ENCODE results near the gene HPS4.

Gene HPS4

DNA sequence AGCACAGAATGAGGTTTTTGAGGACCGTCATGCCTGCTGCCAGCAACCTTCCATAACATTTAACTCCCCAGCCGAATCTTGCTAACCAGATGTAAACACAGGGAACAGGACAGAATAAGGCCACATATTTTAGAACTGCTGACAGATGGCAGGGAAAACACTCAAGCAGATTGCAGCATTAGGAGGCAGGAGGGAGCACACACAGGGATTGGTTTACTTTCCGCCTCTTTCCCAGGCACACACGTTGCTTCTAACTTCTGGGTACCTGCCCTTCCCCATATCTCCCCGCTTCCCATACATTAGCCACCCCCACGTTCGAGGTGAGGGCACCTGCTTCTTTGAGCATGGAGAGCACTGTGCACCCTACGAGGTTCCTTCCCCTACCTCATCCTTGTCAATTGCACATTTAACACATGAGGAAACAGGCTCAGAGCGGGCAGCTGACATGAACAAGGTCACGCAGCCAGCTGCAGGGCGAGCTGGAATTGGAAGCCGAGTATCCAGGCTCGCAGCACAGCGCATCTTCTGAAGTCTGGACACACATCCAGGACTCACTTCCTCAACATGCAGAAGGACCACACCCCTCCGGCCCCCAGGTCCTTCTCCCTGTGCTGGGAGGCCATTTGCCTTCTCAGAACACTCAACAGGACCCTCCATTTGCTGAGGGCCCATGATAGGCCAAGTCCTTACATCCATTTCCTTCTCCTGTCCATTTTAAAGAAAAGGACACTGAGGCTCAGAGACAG, 35.8 kb downstream of the HPS4 start:
- Histone ChIP-seq H3K27me3 (ENCODE audit: insufficient read depth, low read length) (no peaks in the 10 kb centered on the region), H3K36me3 (ENCODE audit: control insufficient read depth in 1 of 2, insufficient read depth in 2 of 2, low read length in 2 of 2) (peaks cover 22 to 24% of the 10 kb centered on the region in 2 experiments), H2AK5ac (ENCODE audit: low read length) (no peak overlapping the region), H3K9ac (ENCODE audit: low read length) (no peak overlapping the region), H3K4me2 (ENCODE audit: low read length) (no peak overlapping the region), H3K79me2 (ENCODE audit: control insufficient read depth, insufficient read depth, low read length, poor library complexity) (peaks cover 2% of the 10 kb centered on the region), H2BK5ac (ENCODE audit: low read depth, low read length, poor library complexity) (no peak overlapping the region), H2BK120ac (ENCODE audit: insufficient read depth, low read length, poor library complexity) (no peak overlapping the region), H3K14ac (ENCODE audit: low read length) (no peak overlapping the region), H3K18ac (ENCODE audit: low read length) (no peak overlapping the region), H3K23ac (ENCODE audit: low read length) (no peak overlapping the region), H4K12ac (ENCODE audit: low read depth, low read length) (no peak overlapping the region), H3K9me3 (ENCODE audit: insufficient read depth, low read depth, low read length) (peaks cover 2% of the 10 kb centered on the region), H3K4ac (ENCODE audit: low read depth, low read length) (no peak overlapping the region), H2AFZ (ENCODE audit: insufficient read depth, low read length, poor library complexity) (no peak overlapping the region), H3K4me1 (ENCODE audit: control insufficient read depth in 1 of 2, insufficient read depth in 2 of 2, low read length in 2 of 2) (peaks cover 18 to 24% of the 10 kb centered on the region in 2 experiments), H3K27ac (ENCODE audit: low read depth, low read length) (no peak overlapping the region), H2BK12ac (ENCODE audit: low read length) (no peak overlapping the region), H3K79me1 (ENCODE audit: low read length) (peaks cover 9% of the 10 kb centered on the region), H3K4me3 (ENCODE audit: low read depth, low read length) (no peak overlapping the region), H4K91ac (ENCODE audit: low read depth, low read length) (no peak overlapping the region), H4K8ac (ENCODE audit: low read depth, low read length) (no peak overlapping the region)
- no CpG with 5 or more reads among the region's 15 CpGs for WGBS (ENCODE audit: extremely low coverage, insufficient coverage, insufficient read length)
- DNase-seq: no peak

DNA sequence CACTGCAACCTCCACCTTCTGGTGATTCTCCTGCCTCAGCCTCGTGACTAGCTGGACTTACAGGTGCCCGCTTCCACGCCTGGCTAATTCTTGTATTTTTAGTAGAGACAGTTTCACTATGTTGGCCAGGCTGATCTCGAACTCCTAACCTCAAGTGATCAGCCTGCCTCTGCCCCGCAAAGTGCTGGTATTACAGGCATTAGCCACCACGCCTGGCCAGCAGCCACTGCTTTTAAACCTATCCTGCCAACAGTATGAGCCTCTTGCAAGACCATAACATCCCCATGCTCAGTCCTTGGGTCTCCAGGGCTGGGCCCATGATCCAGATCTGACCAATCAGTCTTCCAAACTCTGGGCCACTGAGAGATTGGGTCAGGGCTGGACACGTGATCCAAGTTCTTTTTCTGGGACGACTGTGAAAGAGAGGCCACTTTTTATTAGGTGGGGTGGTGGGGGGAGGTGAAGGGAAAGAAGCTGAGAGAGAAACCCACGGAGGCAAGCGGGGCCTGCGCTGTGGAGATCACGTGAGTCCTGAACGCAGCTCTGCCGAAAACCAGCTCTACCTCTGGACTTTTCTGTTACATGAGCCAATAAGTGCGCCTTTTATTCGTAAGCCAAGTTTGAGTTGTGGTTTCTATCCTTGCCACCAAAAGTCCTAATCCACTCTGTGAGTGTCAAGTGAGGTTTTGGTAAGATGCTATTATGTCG, 36.6 kb downstream of the HPS4 start:
- Histone ChIP-seq H3K36me3 (ENCODE audit: control insufficient read depth in 1 of 2, insufficient read depth in 2 of 2, low read length in 2 of 2) (peaks cover 17 to 18% of the 10 kb centered on the region in 2 experiments), H3K79me2 (ENCODE audit: control insufficient read depth, insufficient read depth, low read length, poor library complexity) (peaks cover 2% of the 10 kb centered on the region), H4K12ac (ENCODE audit: low read depth, low read length) (no peak overlapping the region), H2BK120ac (ENCODE audit: insufficient read depth, low read length, poor library complexity) (no peak overlapping the region), H3K27me3 (ENCODE audit: insufficient read depth, low read length) (no peaks in the 10 kb centered on the region), H3K4me2 (ENCODE audit: low read length) (no peak overlapping the region), H3K4ac (ENCODE audit: low read depth, low read length) (no peak overlapping the region), H3K18ac (ENCODE audit: low read length) (no peak overlapping the region), H4K8ac (ENCODE audit: low read depth, low read length) (no peak overlapping the region), H3K23ac (ENCODE audit: low read length) (no peak overlapping the region), H3K4me3 (ENCODE audit: low read depth, low read length) (no peak overlapping the region), H2AK5ac (ENCODE audit: low read length) (no peak overlapping the region), H3K14ac (ENCODE audit: low read length) (no peak overlapping the region), H3K9ac (ENCODE audit: low read length) (no peak overlapping the region), H2BK5ac (ENCODE audit: low read depth, low read length, poor library complexity) (no peak overlapping the region), H4K91ac (ENCODE audit: low read depth, low read length) (no peak overlapping the region), H2AFZ (ENCODE audit: insufficient read depth, low read length, poor library complexity) (no peak overlapping the region), H3K4me1 (ENCODE audit: control insufficient read depth in 1 of 2, insufficient read depth in 2 of 2, low read length in 2 of 2) (peaks cover 18 to 24% of the 10 kb centered on the region in 2 experiments), H3K27ac (ENCODE audit: low read depth, low read length) (no peak overlapping the region), H3K9me3 (ENCODE audit: insufficient read depth, low read depth, low read length) (peaks cover 2% of the 10 kb centered on the region), H2BK12ac (ENCODE audit: low read length) (no peak overlapping the region), H3K79me1 (ENCODE audit: low read length) (peaks cover 9% of the 10 kb centered on the region)
- no CpG with 5 or more reads among the region's 17 CpGs for WGBS (ENCODE audit: extremely low coverage, insufficient coverage, insufficient read length)
- no peak for DNase-seq

DNA sequence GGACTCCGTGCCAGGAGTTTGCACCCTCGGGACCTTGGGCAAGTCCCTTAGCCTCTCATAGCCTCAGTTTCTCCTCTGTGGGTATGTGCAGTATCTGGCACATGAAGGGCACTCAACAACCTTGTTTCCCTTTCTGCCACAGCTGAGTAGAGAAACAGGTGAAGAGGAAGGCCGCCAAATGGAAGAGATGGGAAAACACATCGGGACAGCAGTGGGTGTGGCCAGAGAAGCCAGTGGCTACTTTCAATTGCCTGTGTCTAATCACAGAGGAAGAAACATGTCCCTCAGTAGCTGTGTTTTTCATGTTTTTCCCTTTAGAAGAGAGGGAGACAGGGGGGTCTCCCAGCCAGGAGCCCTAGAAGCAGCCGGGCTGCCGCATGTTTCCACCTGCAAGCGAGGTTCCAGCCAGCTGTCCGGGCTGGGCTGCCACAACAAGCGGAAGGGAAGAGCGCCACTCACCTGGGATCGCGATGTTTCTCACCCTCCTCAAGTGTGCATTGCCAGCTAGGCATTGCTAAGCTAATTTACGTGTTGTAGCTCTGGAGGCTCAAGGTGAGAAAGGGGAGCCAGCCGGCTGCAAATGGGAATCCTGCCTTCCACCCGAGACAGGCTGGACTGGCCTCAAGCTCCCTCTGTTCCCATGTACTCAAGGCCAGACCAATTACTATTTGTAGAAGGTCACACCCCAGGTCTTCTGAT, 37.9 kb downstream of the HPS4 start:
- Histone ChIP-seq H2AFZ (ENCODE audit: insufficient read depth, low read length, poor library complexity) (no peak overlapping the region), H3K9ac (ENCODE audit: low read length) (no peak overlapping the region), H3K4me2 (ENCODE audit: low read length) (no peak overlapping the region)

DNA sequence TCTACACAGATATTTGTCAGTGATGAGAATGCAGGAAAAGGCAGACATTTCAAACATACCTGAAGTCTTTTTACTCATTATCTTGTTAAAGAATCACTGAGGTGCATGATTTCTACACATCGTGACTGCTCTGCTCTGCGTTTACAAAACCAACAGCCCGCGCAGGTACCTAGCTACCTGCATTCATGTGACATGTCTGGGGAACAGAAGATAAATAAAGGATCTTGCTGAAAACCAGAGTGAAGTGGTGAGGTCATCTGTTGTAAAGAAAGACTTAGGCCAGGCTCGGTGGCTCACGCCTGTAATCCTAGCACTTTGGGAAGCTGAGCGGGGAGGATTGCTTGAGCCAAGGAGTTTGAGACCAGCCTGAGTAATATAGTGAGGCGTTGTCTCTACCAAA, 38.8 kb downstream of the HPS4 start:
- H3K27ac ChIP-seq (ENCODE audit: low read depth, low read length): peak overlapping the region; percentile 76
- DNase-seq: peak; percentile 90 to 96
- no peak overlapping the region for H3K18ac ChIP-seq (ENCODE audit: low read length)
- peaks cover 2% of the 10 kb centered on the region for H3K79me2 ChIP-seq (ENCODE audit: control insufficient read depth, insufficient read depth, low read length, poor library complexity)
- H3K4ac ChIP-seq (ENCODE audit: low read depth, low read length): no peak overlapping the region
- peaks cover 18 to 24% of the 10 kb centered on the region in 2 experiments for H3K4me1 ChIP-seq (ENCODE audit: control insufficient read depth in 1 of 2, insufficient read depth in 2 of 2, low read length in 2 of 2)
- no peak overlapping the region for H2BK12ac ChIP-seq (ENCODE audit: low read length)
- no peak overlapping the region for H4K12ac ChIP-seq (ENCODE audit: low read depth, low read length)
- no peak overlapping the region for H2AK5ac ChIP-seq (ENCODE audit: low read length)
- H3K23ac ChIP-seq (ENCODE audit: low read length): no peak overlapping the region
- peak overlapping the region; percentile 52 for H4K91ac ChIP-seq (ENCODE audit: low read depth, low read length)
- WGBS (ENCODE audit: extremely low coverage, insufficient coverage, insufficient read length): no CpG with 5 or more reads among the region's 8 CpGs
- H2BK120ac ChIP-seq (ENCODE audit: insufficient read depth, low read length, poor library complexity): peak overlapping the region; percentile 5
- no peaks in the 10 kb centered on the region for H3K27me3 ChIP-seq (ENCODE audit: insufficient read depth, low read length)
- H3K79me1 ChIP-seq (ENCODE audit: low read length): peaks cover 9% of the 10 kb centered on the region
- peaks cover 2% of the 10 kb centered on the region for H3K9me3 ChIP-seq (ENCODE audit: insufficient read depth, low read depth, low read length)
- no peak overlapping the region for H3K9ac ChIP-seq (ENCODE audit: low read length)
- H3K36me3 ChIP-seq (ENCODE audit: control insufficient read depth in 1 of 2, insufficient read depth in 2 of 2, low read length in 2 of 2): peaks cover 6 to 11% of the 10 kb centered on the region in 2 experiments
- H3K14ac ChIP-seq (ENCODE audit: low read length): peak overlapping the region; percentile 45
- no peak overlapping the region for H2BK5ac ChIP-seq (ENCODE audit: low read depth, low read length, poor library complexity)
- no peak overlapping the region for H4K8ac ChIP-seq (ENCODE audit: low read depth, low read length)
- H2AFZ ChIP-seq (ENCODE audit: insufficient read depth, low read length, poor library complexity): no peak overlapping the region
- H3K4me2 ChIP-seq (ENCODE audit: low read length): no peak overlapping the region
- H3K4me3 ChIP-seq (ENCODE audit: low read depth, low read length): no peak overlapping the region

More for the DNA sequence above, 37.9 kb downstream of the HPS4 start:
- peak overlapping the region; percentile 16 for H3K14ac ChIP-seq (ENCODE audit: low read length)
- H3K23ac ChIP-seq (ENCODE audit: low read length): no peak overlapping the region
- peaks cover 2% of the 10 kb centered on the region for H3K9me3 ChIP-seq (ENCODE audit: insufficient read depth, low read depth, low read length)
- H2BK5ac ChIP-seq (ENCODE audit: low read depth, low read length, poor library complexity): no peak overlapping the region
- H4K12ac ChIP-seq (ENCODE audit: low read depth, low read length): no peak overlapping the region
- H2AK5ac ChIP-seq (ENCODE audit: low read length): peak overlapping the region; percentile 50
- peak overlapping the region; percentile 52 for H4K91ac ChIP-seq (ENCODE audit: low read depth, low read length)
- H3K36me3 ChIP-seq (ENCODE audit: control insufficient read depth in 1 of 2, insufficient read depth in 2 of 2, low read length in 2 of 2): peaks cover 8 to 14% of the 10 kb centered on the region in 2 experiments
- peak overlapping the region; percentile 26 for H4K8ac ChIP-seq (ENCODE audit: low read depth, low read length)
- peak overlapping the region; percentile 9 for H3K4ac ChIP-seq (ENCODE audit: low read depth, low read length)
- H3K4me3 ChIP-seq (ENCODE audit: low read depth, low read length): no peak overlapping the region
- no peak for DNase-seq
- H2BK12ac ChIP-seq (ENCODE audit: low read length): peak overlapping the region; percentile 10
- H3K79me2 ChIP-seq (ENCODE audit: control insufficient read depth, insufficient read depth, low read length, poor library complexity): peaks cover 2% of the 10 kb centered on the region
- H3K27me3 ChIP-seq (ENCODE audit: insufficient read depth, low read length): no peaks in the 10 kb centered on the region
- H3K27ac ChIP-seq (ENCODE audit: low read depth, low read length): peak overlapping the region; percentile 76
- H3K79me1 ChIP-seq (ENCODE audit: low read length): peaks cover 9% of the 10 kb centered on the region
- peaks cover 18 to 24% of the 10 kb centered on the region in 2 experiments for H3K4me1 ChIP-seq (ENCODE audit: control insufficient read depth in 1 of 2, insufficient read depth in 2 of 2, low read length in 2 of 2)
- WGBS (ENCODE audit: extremely low coverage, insufficient coverage, insufficient read length): no CpG with 5 or more reads among the region's 15 CpGs
- H3K18ac ChIP-seq (ENCODE audit: low read length): peak overlapping the region; percentile 6
- H2BK120ac ChIP-seq (ENCODE audit: insufficient read depth, low read length, poor library complexity): peak overlapping the region; percentile 5
